Transverse colon (tissue), 4 donors: ENCODE measurements around the gene NDUFB5.

Experiments used
- CTCF ChIP-seq, 5 experiments: fragments of 200-600 bp in 3 of 5; fragments of 450-650 bp in 2 of 5; sonication (generic) in 3 of 5; IDR thresholded peaks; 1 replicate in 2 of 5; 2 replicates in 3 of 5; pipeline ENCODE4 v1.5.1; 2016 to 2017; ENCODE audit warnings: antibody characterized with exemption in 5 of 5, inconsistent platforms in 3 of 5, mild to moderate bottlenecking in 2 of 5, moderate library complexity in 1 of 5
- EP300 ChIP-seq: sonication (generic); formaldehyde crosslinking; IDR thresholded peaks from one replicate; pipeline ENCODE4 v1.6.1; 2017; ENCODE audit warnings: antibody characterized with exemption, low read depth
- POLR2A ChIP-seq: fragments of 450-650 bp; IDR thresholded peaks from one replicate; pipeline ENCODE4 v1.6.1; 2016; ENCODE audit warnings: antibody characterized with exemption, mild to moderate bottlenecking, moderate library complexity
- POLR2AphosphoS5 ChIP-seq, 3 donors: sonication (generic); formaldehyde crosslinking; IDR thresholded peaks; one replicate each; pipeline ENCODE4 v1.6.1; 2016; ENCODE audit warnings: antibody characterized with exemption in 3 of 3

- no peak for TF ChIP-seq CTCF (IDR thresholded peaks at IDR 0.05)
- no peak for TF ChIP-seq POLR2A
- no peak for TF ChIP-seq POLR2AphosphoS5 (IDR thresholded peaks at IDR 0.05)
- TF ChIP-seq EP300: no peak
Measured at GRCh38 chr3:179671309-179671708, 66.7 kb downstream of the NDUFB5 start.
